ENCODE results near the gene CYP2U1.
"Not testable (repeated sequence)": the region's sequence is repeated elsewhere in the genome, so short reads cannot be mapped to it uniquely, and the experiment has no call there.

CYP2U1 gene

DNA sequence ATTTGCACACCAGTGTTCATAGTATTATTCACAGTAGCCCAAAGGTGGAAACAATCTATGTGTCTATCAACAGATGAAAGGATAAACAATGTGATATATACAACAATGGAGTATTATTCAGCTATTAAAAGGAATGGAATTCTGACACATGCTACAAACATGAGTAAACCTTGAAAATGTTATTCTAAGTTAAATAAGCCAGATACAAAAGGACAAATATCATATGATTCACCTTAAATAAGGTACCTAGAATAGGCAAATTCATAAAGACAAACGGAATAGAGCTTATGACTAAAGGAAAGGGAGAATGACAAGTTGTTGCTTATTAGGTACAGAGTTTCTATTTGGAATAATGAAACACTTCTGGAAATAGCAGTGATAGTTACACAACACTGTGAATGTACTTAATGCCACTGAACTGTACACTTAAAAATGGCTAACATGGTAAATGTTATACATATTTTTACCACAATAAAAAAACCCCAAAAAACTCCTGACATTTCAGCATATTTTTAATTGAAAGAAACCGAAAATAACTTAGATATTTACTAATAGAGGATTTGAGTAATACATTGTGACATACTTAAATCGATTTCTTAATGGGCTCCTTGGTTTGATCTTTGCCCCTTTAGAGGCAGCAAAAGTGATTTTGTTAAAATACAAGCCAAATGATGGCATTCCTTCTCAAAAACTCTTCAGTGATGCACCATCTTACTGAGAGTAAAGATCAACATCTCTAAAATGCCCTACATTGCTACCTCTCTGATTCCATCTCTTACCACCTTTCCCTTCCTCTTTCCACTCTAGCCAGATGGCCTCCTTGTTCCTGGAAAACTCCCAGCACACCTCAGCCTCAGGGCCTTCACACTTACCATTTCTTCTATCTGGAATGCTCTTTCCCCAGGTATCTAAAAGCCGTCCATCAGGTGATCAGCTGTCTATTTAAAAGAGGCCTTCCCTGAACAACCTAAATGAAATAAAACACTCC is 8.6 kb upstream of the CYP2U1 start:
- no peak for DNase-seq

GRCh38 chr4:107925713-107926112 is 5.6 kb upstream of the CYP2U1 start:
- DNase-seq: not testable (repeated sequence)

GRCh38 chr4:107926875-107927274 is 4.5 kb upstream of the CYP2U1 start:
- not testable (repeated sequence) for DNase-seq

GRCh38 chr4:107931775-107932321 is 499 bp downstream of the CYP2U1 start:
- no peak for DNase-seq

DNA sequence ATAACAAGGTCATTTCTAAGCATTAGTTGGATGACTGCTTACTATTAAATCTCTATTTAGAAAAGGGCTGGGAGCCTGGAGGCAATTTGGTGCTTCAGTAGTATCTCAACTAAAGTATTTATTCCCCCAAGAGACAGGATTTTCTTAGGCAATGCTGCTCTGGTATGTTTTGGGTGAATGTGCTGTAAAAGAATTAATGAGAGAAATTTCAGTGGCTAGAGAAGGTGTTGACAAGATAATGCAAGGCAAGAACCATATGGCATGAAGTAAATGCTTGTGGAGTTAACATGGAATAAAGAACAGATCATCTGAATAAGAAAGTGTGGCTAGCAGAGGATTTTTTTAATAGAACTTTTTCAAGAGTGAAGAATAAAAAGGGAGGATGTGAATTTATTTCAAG is 3.9 kb downstream of the CYP2U1 start:
- DNase-seq: no peak

GRCh38 chr4:107937040-107937439 is 5.7 kb downstream of the CYP2U1 start:
- DNase-seq: no peak

DNA sequence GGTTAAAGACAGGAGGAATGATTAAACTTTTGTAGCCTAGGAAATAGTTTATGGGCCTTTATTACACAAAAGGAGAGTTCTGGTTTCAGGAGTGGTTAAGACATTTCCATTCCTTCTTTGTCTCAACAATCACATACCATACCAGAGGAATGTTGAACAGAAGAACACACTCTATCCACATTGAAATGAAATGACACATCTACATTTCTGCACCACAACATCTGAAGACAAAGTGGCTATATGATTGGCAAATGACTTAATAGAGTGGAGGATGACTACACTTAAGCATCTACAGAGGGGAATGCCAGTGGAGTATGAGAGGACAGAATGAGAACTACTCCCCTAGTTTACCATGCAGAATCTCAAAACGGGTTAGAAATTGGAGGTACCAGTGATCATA is 8.0 kb downstream of the CYP2U1 start:
- no peak for DNase-seq

- no peak for DNase-seq
Observed at GRCh38 chr4:107945809-107946208, 14.5 kb downstream of the CYP2U1 start.

DNA sequence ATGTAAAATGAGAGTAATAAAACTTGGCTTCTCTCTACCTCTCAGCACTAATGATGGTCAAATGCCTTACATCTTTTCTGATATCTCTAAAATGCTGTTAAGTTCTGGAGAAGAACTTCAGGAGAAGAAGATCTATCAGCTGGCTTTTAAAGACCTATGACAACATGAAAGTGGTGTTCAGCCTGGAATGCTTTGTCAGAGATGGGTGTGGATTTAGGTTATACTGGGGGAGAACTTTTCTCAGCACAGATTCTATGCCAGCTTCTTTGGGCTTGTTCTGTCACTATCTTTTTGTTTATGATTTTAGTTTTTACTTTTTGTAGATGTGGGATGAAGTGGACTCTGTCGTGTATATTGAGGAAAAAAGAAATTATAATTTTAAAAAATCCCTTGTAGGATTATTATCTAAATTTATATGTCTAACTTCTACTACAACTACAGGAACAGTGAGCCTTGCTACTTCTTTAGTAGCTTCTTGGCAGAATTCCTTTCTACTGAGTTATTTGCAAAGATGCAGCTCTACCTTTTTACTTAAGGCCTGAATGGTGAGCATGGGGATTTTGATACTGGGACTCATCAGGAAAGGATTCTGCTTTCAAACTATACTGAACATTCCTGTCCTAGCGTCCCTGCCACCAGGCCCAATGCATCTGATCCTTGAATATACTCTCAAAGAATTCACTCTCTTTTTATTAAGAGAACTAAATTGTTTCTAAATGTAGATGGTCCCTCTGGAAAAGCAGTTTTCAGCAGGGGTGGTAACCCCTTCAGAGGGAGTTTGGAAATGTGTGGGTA is 19.6 kb downstream of the CYP2U1 start:
- no peak for DNase-seq

- no peak for DNase-seq
Observed at GRCh38 chr4:107951551-107951950, 20.2 kb downstream of the CYP2U1 start.

DNA sequence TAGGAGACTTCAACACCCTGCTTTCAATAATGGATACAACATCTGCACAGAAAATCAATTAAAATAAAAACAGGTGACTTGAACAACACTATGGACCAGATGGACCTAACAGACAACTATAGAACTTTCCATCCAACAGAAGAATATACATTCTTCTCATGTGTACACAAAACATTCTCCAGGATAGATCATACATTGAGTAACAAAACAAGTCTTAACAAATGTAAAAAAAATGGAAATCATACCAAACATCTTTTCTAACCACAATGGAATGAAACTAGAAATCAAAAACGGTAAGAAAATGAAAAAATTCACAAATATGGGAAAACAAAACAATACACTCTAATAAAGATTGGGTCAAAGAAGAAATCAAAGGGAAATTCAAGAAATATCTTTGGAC is 24.7 kb downstream of the CYP2U1 start:
- DNase-seq: no peak

GRCh38 chr4:107966903-107967302 is 35.6 kb downstream of the CYP2U1 start:
- DNase-seq: no peak

DNA sequence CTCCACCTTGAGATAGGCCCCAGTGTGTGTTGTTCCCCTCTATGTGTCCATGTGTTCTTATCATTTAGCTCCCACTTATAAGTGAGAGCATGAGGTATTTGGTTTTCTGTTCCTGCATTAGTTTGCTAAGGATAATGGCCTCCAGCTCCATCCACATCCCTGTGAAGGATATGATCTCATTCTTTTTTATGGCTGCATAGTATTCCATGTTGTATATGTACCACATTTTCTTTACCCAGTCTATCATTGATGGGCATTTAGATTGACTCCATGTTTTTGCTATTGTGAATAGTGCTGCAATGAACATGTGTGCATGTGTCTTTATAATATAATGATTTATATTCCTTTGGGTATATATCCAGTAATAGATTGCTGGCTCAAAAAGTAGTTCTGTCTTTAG is 36.2 kb downstream of the CYP2U1 start:
- not testable (repeated sequence) for DNase-seq

DNA sequence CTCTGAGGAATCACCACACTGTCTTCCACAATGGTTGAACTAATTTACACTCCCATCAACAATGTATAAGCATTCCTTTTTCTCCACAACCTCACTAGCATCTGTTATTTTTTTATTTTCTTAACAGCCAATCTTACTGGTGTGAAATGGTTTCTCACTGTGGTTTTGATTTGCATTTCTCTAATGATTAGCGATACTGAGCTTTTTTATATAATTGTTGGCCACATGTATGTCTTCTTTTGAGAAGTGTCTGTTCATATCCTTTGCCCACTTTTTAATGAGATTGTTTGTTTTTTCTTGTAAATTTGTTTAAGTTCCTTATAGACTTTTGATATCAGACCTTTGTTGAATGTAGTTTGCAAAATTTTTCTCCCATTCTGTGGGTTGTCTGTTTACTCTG is 36.6 kb downstream of the CYP2U1 start:
- not testable (repeated sequence) for DNase-seq

GRCh38 chr4:107970063-107970798 is 38.9 kb downstream of the CYP2U1 start:
- no peak for DNase-seq

DNA sequence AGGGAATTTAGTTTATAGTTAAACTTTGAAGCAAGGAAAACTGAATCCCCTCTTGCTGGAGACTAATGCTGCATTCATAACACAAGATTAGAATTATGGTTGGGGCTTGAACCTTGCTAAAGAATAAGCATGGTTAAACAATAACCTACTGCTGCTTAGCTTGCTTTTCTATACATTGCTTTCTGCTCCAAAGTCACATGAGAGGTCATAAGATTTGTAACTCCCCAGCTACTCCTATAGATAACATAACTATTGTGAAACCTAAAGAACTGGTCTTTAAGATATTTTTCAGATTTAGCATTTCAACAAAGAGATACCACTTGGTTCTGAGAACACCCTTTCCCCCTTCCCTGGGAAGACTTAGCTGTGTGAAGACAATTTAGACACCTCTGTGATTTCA is 41.3 kb downstream of the CYP2U1 start:
- no peak for DNase-seq

DNA sequence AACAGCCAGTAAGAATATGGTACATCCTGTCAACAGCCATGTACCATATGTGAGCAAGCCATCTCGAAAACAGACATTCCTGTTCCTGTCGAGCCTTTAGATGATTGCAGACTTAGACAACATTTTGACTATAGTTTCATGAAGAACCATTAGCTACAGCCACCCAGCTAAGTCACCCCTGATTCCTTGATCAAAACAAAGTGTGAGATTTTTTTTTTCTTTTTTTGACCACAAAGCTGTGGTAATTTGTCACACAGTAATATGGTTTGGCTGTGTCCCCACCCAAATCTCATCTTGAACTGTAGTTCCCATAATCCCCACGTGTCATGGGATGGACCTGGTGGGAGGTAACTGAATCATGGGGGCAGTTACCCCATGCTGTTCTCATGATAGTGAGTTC is 43.2 kb downstream of the CYP2U1 start:
- DNase-seq: no peak

- DNase-seq: no peak
Observed at GRCh38 chr4:107977482-107977881, 46.1 kb downstream of the CYP2U1 start.

DNA sequence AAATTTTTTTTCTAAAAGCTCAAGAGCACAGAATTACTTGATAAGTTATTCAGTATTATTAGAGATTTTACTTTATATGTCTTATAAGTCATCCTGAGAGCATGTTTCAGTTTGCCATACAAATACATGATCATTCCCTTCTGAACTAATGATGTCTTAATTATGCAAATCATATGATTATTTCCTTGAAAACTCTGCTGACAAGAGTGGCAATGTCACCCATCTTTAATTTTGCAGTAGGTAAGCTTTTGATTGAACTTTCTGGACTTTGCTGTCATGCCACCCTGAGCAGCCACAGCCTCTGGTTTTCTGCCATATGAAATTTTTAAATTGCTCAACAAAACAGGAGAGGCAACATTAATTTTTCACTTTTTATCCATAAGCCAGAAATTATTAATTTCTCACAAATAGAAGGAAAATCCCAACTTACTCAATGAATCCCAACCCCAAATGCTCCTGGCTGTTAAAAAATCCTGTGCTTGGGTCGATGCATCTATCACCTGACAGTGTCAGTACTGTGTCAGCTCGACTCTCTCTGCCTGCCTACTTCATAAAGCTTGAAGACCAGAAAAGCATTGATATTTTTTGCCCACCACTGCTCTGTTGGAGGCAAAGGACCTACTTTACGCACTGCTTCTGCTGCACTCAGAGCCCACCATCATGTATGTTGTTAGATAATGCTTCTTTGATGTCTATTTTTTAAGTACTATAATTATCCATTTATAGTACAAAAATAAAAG is 46.8 kb downstream of the CYP2U1 start:
- DNase-seq: no peak

GRCh38 chr4:107978716-107979451 is 47.5 kb downstream of the CYP2U1 start:
- DNase-seq: no peak
